Activated T-cell treated with anti-CD3 and anti-CD28 coated beads, Interleukin-2, amount 50 U/mL, for 72 hours (primary cell): ENCODE measurements around the gene C20orf173. TPM values are rescaled to one million over a fixed set of nuclear protein-coding genes. Genes with fewer than 3 reads are reported as not detected.

Source experiments
- ATAC-seq, 2 donors: fragments of 150-1000 bp; cut with Tn5 transposase; replicated peaks in 1 of 2; 2 replicates each; pipeline ENCODE4 v1.10.0; 2021; ENCODE audit warnings: moderate library complexity in 2 of 2, mild to moderate bottlenecking in 1 of 2
- DNase-seq, 2 donors: peaks; one replicate each; pipeline ENCODE4 v3.0.0; 2021 to 2022; ENCODE audit warnings: mixed read lengths in 1 of 2
- H3K27ac Mint-ChIP-seq: one replicate; pipeline ENCODE4 v1.8.0; 2022; ENCODE audit warnings: mild to moderate bottlenecking, moderate library complexity, mixed read lengths
- H3K27me3 Mint-ChIP-seq: one replicate; pipeline ENCODE4 v1.8.0; 2022; ENCODE audit warnings: low read depth, mixed read lengths
- H3K36me3 Mint-ChIP-seq, 2 donors: one replicate each; pipeline ENCODE4 v1.8.0; 2022; ENCODE audit warnings: mixed read lengths in 2 of 2, mild to moderate bottlenecking in 1 of 2; ENCODE audit not compliant: insufficient read depth in 2 of 2
- H3K4me1 Mint-ChIP-seq: one replicate; pipeline ENCODE4 v1.8.0; 2022; ENCODE audit warnings: low read depth, mixed read lengths
- H3K4me3 Mint-ChIP-seq, 2 donors: one replicate each; pipeline ENCODE4 v1.8.0; 2022; ENCODE audit warnings: mild to moderate bottlenecking in 2 of 2, mixed read lengths in 2 of 2, moderate library complexity in 2 of 2
- H3K9me3 Mint-ChIP-seq, 2 donors: one replicate each; pipeline ENCODE4 v1.8.0; 2022; ENCODE audit warnings: mixed read lengths in 2 of 2
- total RNA-seq, 2 donors: library from RNA; stranded (reverse); gene quantifications; one replicate each; pipeline ENCODE4 v1.2.3, GENCODE V29; 2022

The C20orf173 gene
- total RNA-seq, result not detected

GRCh38 chr20:35529552-35529951 lies at the start of gene C20orf173:
Gene C20orf173, minus strand, starts transcription at chr20:35529652. Its CDS starts 279 bp downstream, at chr20:35529373.
- no peaks in the 10 kb centered on the region for H3K4me1 Mint-ChIP-seq
- no peak for DNase-seq
- ATAC-seq, result no peak
- H3K27me3 Mint-ChIP-seq, result no peaks in the 10 kb centered on the region
- no peak within 1 kb of the TSS for H3K4me3 Mint-ChIP-seq
- no peaks in the 10 kb centered on the region for H3K36me3 Mint-ChIP-seq
- H3K9me3 Mint-ChIP-seq, result no peaks in the 10 kb centered on the region
- no peak within 1 kb of the TSS for H3K27ac Mint-ChIP-seq

- no peak for DNase-seq
These were observed 49.7 kb upstream of the C20orf173 start for GRCh38 chr20:35579196-35579595.

GRCh38 chr20:35578469-35578868 lies 49.0 kb upstream of the C20orf173 start:
- Mint-ChIP-seq H3K27ac (no peak overlapping the region), H3K4me1 (no peaks in the 10 kb centered on the region), H3K36me3 (peaks cover 0 to 4% of the 10 kb centered on the region in 2 donors), H3K4me3 (no peak overlapping the region), H3K9me3 (no peaks in the 10 kb centered on the region), H3K27me3 (no peaks in the 10 kb centered on the region)
- DNase-seq (no peak), ATAC-seq (no peak)

More at GRCh38 chr20:35579196-35579595, 49.7 kb upstream of the C20orf173 start:
- Mint-ChIP-seq H3K9me3 (no peaks in the 10 kb centered on the region), H3K27me3 (no peaks in the 10 kb centered on the region), H3K4me1 (no peaks in the 10 kb centered on the region), H3K4me3 (no peak overlapping the region), H3K36me3 (peaks cover 0 to 1% of the 10 kb centered on the region in 2 donors), H3K27ac (no peak overlapping the region)
- no peak for ATAC-seq

GRCh38 chr20:35576816-35577215 lies 47.4 kb upstream of the C20orf173 start:
- Mint-ChIP-seq H3K9me3 (peaks cover 0 to 2% of the 10 kb centered on the region in 2 donors), H3K4me3 (no peak overlapping the region), H3K27ac (no peak overlapping the region), H3K27me3 (no peaks in the 10 kb centered on the region), H3K4me1 (no peaks in the 10 kb centered on the region), H3K36me3 (peaks cover 2 to 9% of the 10 kb centered on the region in 2 donors)
- no peak for DNase-seq
- ATAC-seq, result no peak

GRCh38 chr20:35575958-35576357 lies 46.5 kb upstream of the C20orf173 start:
- H3K4me1 Mint-ChIP-seq, result no peaks in the 10 kb centered on the region
- peaks cover 0 to 2% of the 10 kb centered on the region in 2 donors for H3K9me3 Mint-ChIP-seq
- no peaks in the 10 kb centered on the region for H3K27me3 Mint-ChIP-seq
- H3K36me3 Mint-ChIP-seq, result peaks cover 2 to 9% of the 10 kb centered on the region in 2 donors
- ATAC-seq (no peak), DNase-seq (no peak)
- H3K27ac Mint-ChIP-seq, result no peak overlapping the region
- no peak overlapping the region for H3K4me3 Mint-ChIP-seq

- Mint-ChIP-seq H3K4me3 (no peak overlapping the region), H3K4me1 (peaks cover 5% of the 10 kb centered on the region), H3K27ac (no peak overlapping the region), H3K9me3 (peaks cover 0 to 2% of the 10 kb centered on the region in 2 donors), H3K36me3 (peaks cover 2 to 9% of the 10 kb centered on the region in 2 donors), H3K27me3 (no peaks in the 10 kb centered on the region)
- no peak for ATAC-seq
- no peak for DNase-seq
These were observed 43.4 kb upstream of the C20orf173 start for GRCh38 chr20:35572838-35573237.

GRCh38 chr20:35571555-35571954 lies 42.1 kb upstream of the C20orf173 start:
- Mint-ChIP-seq H3K27me3 (peaks cover 5% of the 10 kb centered on the region), H3K36me3 (peaks cover 2 to 9% of the 10 kb centered on the region in 2 donors), H3K4me3 (no peak overlapping the region), H3K27ac (no peak overlapping the region), H3K9me3 (peaks cover 0 to 2% of the 10 kb centered on the region in 2 donors), H3K4me1 (peaks cover 5% of the 10 kb centered on the region)
- ATAC-seq (no peak), DNase-seq (no peak)

GRCh38 chr20:35568645-35569044 lies 39.2 kb upstream of the C20orf173 start:
- Mint-ChIP-seq H3K4me3 (no peak overlapping the region), H3K27ac (no peak overlapping the region), H3K36me3 (peaks cover 2 to 5% of the 10 kb centered on the region in 2 donors), H3K27me3 (peaks cover 5% of the 10 kb centered on the region), H3K4me1 (peaks cover 5% of the 10 kb centered on the region), H3K9me3 (peaks cover 0 to 2% of the 10 kb centered on the region in 2 donors)
- peak in 1 of 2 donors; percentile 28 for ATAC-seq
- DNase-seq, result no peak

- DNase-seq, result no peak
- H3K4me3 Mint-ChIP-seq, result no peak overlapping the region
- no peak overlapping the region for H3K27ac Mint-ChIP-seq
- no peak for ATAC-seq
- H3K36me3 Mint-ChIP-seq, result no peaks in the 10 kb centered on the region
- H3K4me1 Mint-ChIP-seq, result peaks cover 5% of the 10 kb centered on the region
- peaks cover 5% of the 10 kb centered on the region for H3K27me3 Mint-ChIP-seq
- no peaks in the 10 kb centered on the region for H3K9me3 Mint-ChIP-seq
These were observed 35.5 kb upstream of the C20orf173 start for GRCh38 chr20:35564905-35565304.

- Mint-ChIP-seq H3K27me3 (peaks cover 5% of the 10 kb centered on the region), H3K27ac (no peak overlapping the region)
These were observed 34.4 kb upstream of the C20orf173 start for GRCh38 chr20:35563834-35564233.

GRCh38 chr20:35562541-35563110 lies 33.2 kb upstream of the C20orf173 start:
- Mint-ChIP-seq H3K9me3 (no peaks in the 10 kb centered on the region), H3K27ac (no peak overlapping the region), H3K4me1 (no peaks in the 10 kb centered on the region), H3K27me3 (peaks cover 5% of the 10 kb centered on the region), H3K4me3 (no peak overlapping the region), H3K36me3 (no peaks in the 10 kb centered on the region)
- no peak for DNase-seq
- ATAC-seq, result no peak

More at GRCh38 chr20:35563834-35564233, 34.4 kb upstream of the C20orf173 start:
- Mint-ChIP-seq H3K36me3 (no peaks in the 10 kb centered on the region), H3K9me3 (no peaks in the 10 kb centered on the region), H3K4me1 (peaks cover 4% of the 10 kb centered on the region), H3K4me3 (no peak overlapping the region)
- ATAC-seq, result no peak
- no peak for DNase-seq

- DNase-seq (no peak), ATAC-seq (no peak)
- H3K36me3 Mint-ChIP-seq, result no peaks in the 10 kb centered on the region
- H3K27me3 Mint-ChIP-seq, result no peaks in the 10 kb centered on the region
- no peaks in the 10 kb centered on the region for H3K4me1 Mint-ChIP-seq
- no peaks in the 10 kb centered on the region for H3K9me3 Mint-ChIP-seq
- H3K27ac Mint-ChIP-seq, result no peak overlapping the region
- no peak overlapping the region for H3K4me3 Mint-ChIP-seq
These were observed 32.2 kb upstream of the C20orf173 start for GRCh38 chr20:35561671-35562070.

GRCh38 chr20:35561268-35561667 lies 31.8 kb upstream of the C20orf173 start:
- H3K27me3 Mint-ChIP-seq, result no peaks in the 10 kb centered on the region
- DNase-seq (no peak), ATAC-seq (peak in 1 of 2 donors; percentile 26)

GRCh38 chr20:35560541-35560940 lies 31.1 kb upstream of the C20orf173 start:
- Mint-ChIP-seq H3K4me1 (no peaks in the 10 kb centered on the region), H3K27me3 (no peaks in the 10 kb centered on the region), H3K36me3 (peaks cover 0 to 2% of the 10 kb centered on the region in 2 donors), H3K4me3 (no peak overlapping the region), H3K27ac (no peak overlapping the region), H3K9me3 (no peaks in the 10 kb centered on the region)
- DNase-seq, result no peak
- ATAC-seq, result no peak

More at GRCh38 chr20:35561268-35561667, 31.8 kb upstream of the C20orf173 start:
- Mint-ChIP-seq H3K27ac (no peak overlapping the region), H3K4me3 (no peak overlapping the region), H3K36me3 (peaks cover 0 to 2% of the 10 kb centered on the region in 2 donors), H3K9me3 (no peaks in the 10 kb centered on the region), H3K4me1 (no peaks in the 10 kb centered on the region)
